ENCODE results near the gene KIAA1614.

DNA sequence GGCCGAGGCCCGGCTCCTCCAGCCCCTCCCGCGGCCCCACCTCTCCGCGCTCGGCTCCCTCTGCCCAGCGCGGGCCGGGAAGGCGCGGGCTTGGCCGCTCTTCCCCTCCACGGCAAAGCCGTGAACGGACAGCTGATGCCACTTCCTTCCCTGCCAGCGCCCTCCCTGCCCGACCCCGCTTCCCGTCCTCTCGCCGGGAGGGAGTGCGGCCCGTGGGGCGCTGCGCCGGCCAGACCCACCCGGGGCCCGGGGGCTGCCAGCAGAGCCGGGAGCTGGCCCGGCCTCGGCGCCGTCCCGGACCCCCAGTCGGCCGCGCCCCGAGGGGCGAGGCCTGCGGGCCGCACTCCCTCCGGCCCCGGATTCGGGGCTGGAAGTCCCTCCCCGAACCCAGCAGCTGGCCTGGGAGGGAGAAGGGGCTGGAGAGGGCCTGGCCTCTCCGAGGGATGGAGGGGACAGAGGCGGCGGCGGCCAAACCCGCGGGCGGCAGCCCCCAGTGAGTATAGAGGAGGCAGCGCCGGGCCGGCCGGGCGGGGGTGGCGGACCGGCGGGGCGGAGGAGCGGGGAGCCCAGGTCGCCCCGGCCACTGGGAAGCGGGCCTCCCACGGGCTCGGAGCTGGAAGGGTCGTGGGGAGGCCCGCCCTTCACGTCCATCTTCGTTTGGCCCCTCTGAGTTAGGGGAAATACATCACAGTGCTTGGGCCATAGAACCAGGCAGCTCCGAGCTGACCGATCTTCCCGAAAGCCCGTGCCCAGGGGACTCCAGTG, at the start of gene KIAA1614:
- no peak for TF ChIP-seq EZH2phosphoT487 (IDR thresholded peaks at IDR 0.05; ENCODE audit: low read depth)
- TF ChIP-seq, protein P1, sequence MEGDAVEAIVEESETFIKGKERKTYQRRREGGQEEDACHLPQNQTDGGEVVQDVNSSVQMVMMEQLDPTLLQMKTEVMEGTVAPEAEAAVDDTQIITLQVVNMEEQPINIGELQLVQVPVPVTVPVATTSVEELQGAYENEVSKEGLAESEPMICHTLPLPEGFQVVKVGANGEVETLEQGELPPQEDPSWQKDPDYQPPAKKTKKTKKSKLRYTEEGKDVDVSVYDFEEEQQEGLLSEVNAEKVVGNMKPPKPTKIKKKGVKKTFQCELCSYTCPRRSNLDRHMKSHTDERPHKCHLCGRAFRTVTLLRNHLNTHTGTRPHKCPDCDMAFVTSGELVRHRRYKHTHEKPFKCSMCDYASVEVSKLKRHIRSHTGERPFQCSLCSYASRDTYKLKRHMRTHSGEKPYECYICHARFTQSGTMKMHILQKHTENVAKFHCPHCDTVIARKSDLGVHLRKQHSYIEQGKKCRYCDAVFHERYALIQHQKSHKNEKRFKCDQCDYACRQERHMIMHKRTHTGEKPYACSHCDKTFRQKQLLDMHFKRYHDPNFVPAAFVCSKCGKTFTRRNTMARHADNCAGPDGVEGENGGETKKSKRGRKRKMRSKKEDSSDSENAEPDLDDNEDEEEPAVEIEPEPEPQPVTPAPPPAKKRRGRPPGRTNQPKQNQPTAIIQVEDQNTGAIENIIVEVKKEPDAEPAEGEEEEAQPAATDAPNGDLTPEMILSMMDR (IDR thresholded peaks at IDR 0.05; ENCODE audit: low read depth, low read length): no peak
